GM12878 (cell line): Measurements from ENCODE around the gene KRT75. TPM values are rescaled to one million over a fixed set of nuclear protein-coding genes. Genes with fewer than 3 reads are reported as not detected.

Experiments used
- ATAC-seq: fragments of 200-7000 bp; cut with Tn5 transposase; 3 replicates; pipeline ENCODE4 v1.9.1; 2020; ENCODE audit warnings: mild to moderate bottlenecking, moderate library complexity
- BruUV-seq: library from RNA; stranded (reverse); fragments of 400-500 nt; replicated peaks from 2 replicates; lab custom pipeline; 2021; lab: Mats Ljungman, UMichigan
- CTCF ChIA-PET: fragments of 300-600 bp; sonication (Branson Sonifier 250); formaldehyde crosslinking; extraction: SDS; loops from one replicate; lab custom pipeline; 2021; ENCODE audit warnings: inconsistent platforms; lab: Yijun Ruan, JAX
- POLR2A ChIA-PET: fragments of 350-600 bp; formaldehyde crosslinking; extraction: SDS; loops from one replicate; lab custom pipeline; 2021; ENCODE audit warnings: inconsistent platforms; lab: Charles Lee
- RAD21 ChIA-PET: fragments of 300-600 bp; sonication (Branson Sonifier 250); formaldehyde crosslinking; loops from one replicate; lab custom pipeline; 2023; ENCODE audit warnings: antibody characterized with exemption; ENCODE audit not compliant: unreplicated experiment; lab: Charles Lee
- SMC1A ChIA-PET: fragments of 300-600 bp; sonication (Branson Sonifier 250); formaldehyde crosslinking; loops from one replicate; lab custom pipeline; 2023; ENCODE audit not compliant: unreplicated experiment, uncharacterized antibody; lab: Charles Lee
- DNase-seq: peaks from one replicate; pipeline ENCODE4 v3.0.0-alpha.2; 2011; ENCODE audit warnings: low read depth, low spot score
- FAIRE-seq: peaks from 3 replicates; lab custom pipeline; 2011; peaks lifted over from hg19 to GRCh38; lab: Jason Lieb, UNC
- H2AFZ ChIP-seq: 2 replicates; pipeline ENCODE4 v1.6.0; 2011; ENCODE audit warnings: low read depth, low read length, control low read depth; ENCODE audit not compliant: control insufficient read depth
- H3K27ac ChIP-seq: 2 replicates; pipeline ENCODE4 v1.5.1; 2011; ENCODE audit warnings: control low read depth; ENCODE audit not compliant: control insufficient read depth, insufficient read depth
- H3K27me3 ChIP-seq, 2 experiments: replicated peaks in 1 of 2; 2 replicates each; pipeline versions ENCODE4 v1.6.0 to v1.6.1; 2011; ENCODE audit warnings: low read length in 1 of 2; ENCODE audit not compliant: control insufficient read depth in 2 of 2, insufficient read depth in 2 of 2
- H3K36me3 ChIP-seq, 2 experiments: 2 replicates each; pipeline ENCODE4 v1.5.1; 2011; ENCODE audit warnings: low read length in 1 of 2; ENCODE audit not compliant: control insufficient read depth in 2 of 2, insufficient read depth in 2 of 2
- H3K4me1 ChIP-seq: 2 replicates; pipeline ENCODE4 v1.6.1; 2011; ENCODE audit warnings: mild to moderate bottlenecking, low read length, moderate library complexity, mixed read lengths; ENCODE audit not compliant: control insufficient read depth, insufficient read depth
- H3K4me2 ChIP-seq: 2 replicates; pipeline ENCODE4 v1.6.0; 2011; ENCODE audit warnings: control low read depth; ENCODE audit not compliant: control insufficient read depth, insufficient read depth
- H3K4me3 ChIP-seq: fragments of 200-600 bp; sonication (generic); 2 replicates; pipeline ENCODE4 v1.5.1; 2016
- H3K79me2 ChIP-seq: 2 replicates; pipeline ENCODE4 v1.6.0; 2011; ENCODE audit warnings: low read length; ENCODE audit not compliant: control insufficient read depth, insufficient read depth
- H3K9ac ChIP-seq: 2 replicates; pipeline ENCODE4 v1.8.0; 2011; ENCODE audit warnings: low read length, control low read depth, mixed read lengths; ENCODE audit not compliant: control insufficient read depth, insufficient read depth
- H3K9me3 ChIP-seq: replicated peaks from 3 replicates; pipeline ENCODE4 v1.5.1; 2011; ENCODE audit warnings: mild to moderate bottlenecking, low read length; ENCODE audit not compliant: control insufficient read depth, insufficient read depth
- H4K20me1 ChIP-seq: 2 replicates; pipeline ENCODE4 v1.6.0; 2011; ENCODE audit not compliant: control insufficient read depth, insufficient read depth
- ATF7 ChIP-seq: fragments of 450-650 bp; IDR thresholded peaks from 2 replicates; pipeline ENCODE4 v1.6.1; 2016; ENCODE audit warnings: low read depth, mild to moderate bottlenecking
- BCL11A ChIP-seq: IDR thresholded peaks from 2 replicates; pipeline ENCODE4 v1.6.1; 2011; ENCODE audit warnings: low read depth, low read length
- CBX5 ChIP-seq: sonication (generic); IDR thresholded peaks from 2 replicates; pipeline ENCODE4 v1.6.1; 2016; ENCODE audit warnings: low read depth, moderate library complexity, mild to moderate bottlenecking, inconsistent platforms
- DPF2 ChIP-seq: fragments of 450-650 bp; IDR thresholded peaks from 2 replicates; pipeline ENCODE4 v1.6.1; 2017; ENCODE audit warnings: mild to moderate bottlenecking
- EED ChIP-seq: sonication (generic); IDR thresholded peaks from 2 replicates; pipeline ENCODE4 v1.6.1; 2016; ENCODE audit warnings: antibody characterized with exemption, low read depth
- FOS ChIP-seq: IDR thresholded peaks from 3 replicates; pipeline ENCODE4 v1.6.1; 2011; ENCODE audit warnings: borderline replicate concordance; ENCODE audit not compliant: insufficient read length; ENCODE audit errors: extremely low read depth
- GABPA ChIP-seq: IDR thresholded peaks from 2 replicates; pipeline ENCODE4 v1.6.1; 2014; ENCODE audit warnings: antibody characterized with exemption, low read depth, mild to moderate bottlenecking, inconsistent platforms
- HDAC2 ChIP-seq: fragments of 200-600 bp; sonication (generic); IDR thresholded peaks from 2 replicates; pipeline ENCODE4 v1.6.1; 2017
- PAX8 ChIP-seq: fragments of 450-650 bp; IDR thresholded peaks from 2 replicates; pipeline ENCODE4 v1.6.1; 2017; ENCODE audit warnings: mild to moderate bottlenecking, moderate library complexity
- RAD21 ChIP-seq: IDR thresholded peaks from 2 replicates; pipeline ENCODE4 v1.6.1; 2011; ENCODE audit warnings: mild to moderate bottlenecking, low read depth, low read length, moderate library complexity; ENCODE audit not compliant: insufficient read depth
- RCOR1 ChIP-seq: conservative IDR thresholded peaks from 2 replicates; pipeline ENCODE4 v1.6.1; 2012; ENCODE audit warnings: low read depth, low read length, improper control_type of control experiment
- SIX5 ChIP-seq: IDR thresholded peaks from 2 replicates; pipeline ENCODE4 v1.6.1; 2011; ENCODE audit warnings: mild to moderate bottlenecking, low read depth, low read length, moderate library complexity; ENCODE audit not compliant: severe bottlenecking
- SMAD5 ChIP-seq: IDR thresholded peaks from 2 replicates; pipeline ENCODE4 v1.6.1; 2016; ENCODE audit warnings: antibody characterized with exemption, low read depth
- SMARCA5 ChIP-seq: fragments of 450-650 bp; IDR thresholded peaks from 2 replicates; pipeline ENCODE4 v1.6.1; 2017; ENCODE audit warnings: mild to moderate bottlenecking
- TCF7 ChIP-seq: IDR thresholded peaks from 2 replicates; pipeline ENCODE4 v1.6.1; 2014; ENCODE audit warnings: antibody characterized with exemption, borderline replicate concordance
- ZSCAN29 ChIP-seq: fragments of 450-650 bp; IDR thresholded peaks from 2 replicates; pipeline ENCODE4 v1.6.1; 2017; ENCODE audit warnings: mild to moderate bottlenecking, moderate library complexity
- WGBS: methylation state at CpG from one replicate; pipeline ENCODE4 v1.1.6; 2016; ENCODE audit warnings: low lambda C conversion rate; ENCODE audit not compliant: insufficient replicate concordance, insufficient coverage; ENCODE audit errors: missing lambda C conversion rate; 5-methylcytosine and 5-hydroxymethylcytosine counted together
- in situ Hi-C: fragments of 300-500 bp; cut with MboI; formaldehyde crosslinking; loops from 9 replicates; pipeline ENCODE4 v1.14.3; 2018; ENCODE audit warnings: mixed read lengths
- intact Hi-C: fragments of 100-400 bp; cut with micrococcal nuclease; formaldehyde crosslinking; loops from one replicate; pipeline ENCODE4 v1.14.2; 2022; ENCODE audit not compliant: unreplicated experiment
- polyA plus RNA-seq, 11 experiments: library from polyadenylated mRNA; depleted of rRNA in 4 of 11; unstranded in 6 of 11; stranded (reverse) in 5 of 11; fragments of >200 nt; fragmentation: Nextera tagmentation in 4 of 11; fragmentation: Illumina TruSeq in 1 of 11; extraction: Ambion mirVana in 4 of 11; extraction: Trizol in 1 of 11; gene quantifications; 1 replicate in 1 of 11; 2 replicates in 10 of 11; pipeline versions ENCODE4 v1.2.1 to v1.2.3, GENCODE V29; 2011 to 2016; ENCODE audit warnings: inconsistent platforms in 2 of 11, missing spikeins in 2 of 11, low read depth in 1 of 11
- total RNA-seq, 4 experiments: library from RNA; depleted of rRNA in 3 of 4; stranded (reverse); fragments of >200 nt in 3 of 4; fragmentation: Illumina TruSeq in 1 of 4; extraction: Trizol in 1 of 4; gene quantifications; 2 replicates each; pipeline versions ENCODE4 v1.2.1 to v1.2.3, GENCODE V29; 2013 to 2021
- TF ChIP-seq, protein P1 (sequence below): fragments of 450-650 bp; IDR thresholded peaks from 2 replicates; pipeline ENCODE4 v1.6.1; 2018; ENCODE audit warnings: mild to moderate bottlenecking, low read depth, moderate library complexity; ENCODE audit not compliant: partially characterized antibody
- TF ChIP-seq, protein P2 (sequence below): IDR thresholded peaks from 2 replicates; pipeline ENCODE4 v1.6.1; 2011; ENCODE audit warnings: low read depth, mild to moderate bottlenecking, low read length, moderate library complexity, borderline replicate concordance; ENCODE audit errors: extremely low read depth
- TF ChIP-seq, protein P3 (sequence below): IDR thresholded peaks from 2 replicates; pipeline ENCODE4 v1.6.1; 2011; ENCODE audit warnings: borderline replicate concordance, low read depth, mild to moderate bottlenecking, moderate library complexity, mixed read lengths, low read length; ENCODE audit not compliant: insufficient read depth; ENCODE audit errors: extremely low read length
- TF ChIP-seq, protein P4 (sequence below): IDR thresholded peaks from 2 replicates; pipeline ENCODE4 v1.6.1; 2011; ENCODE audit warnings: borderline replicate concordance, low read depth, mild to moderate bottlenecking, moderate library complexity, low read length; ENCODE audit not compliant: insufficient read depth, poor library complexity, severe bottlenecking

Gene KRT75
- total and polyA plus RNA-seq, 10 of the 15 experiments (the other 5 are each of a cell fraction or from before 2014, with no cell fraction given) = not detected

DNA sequence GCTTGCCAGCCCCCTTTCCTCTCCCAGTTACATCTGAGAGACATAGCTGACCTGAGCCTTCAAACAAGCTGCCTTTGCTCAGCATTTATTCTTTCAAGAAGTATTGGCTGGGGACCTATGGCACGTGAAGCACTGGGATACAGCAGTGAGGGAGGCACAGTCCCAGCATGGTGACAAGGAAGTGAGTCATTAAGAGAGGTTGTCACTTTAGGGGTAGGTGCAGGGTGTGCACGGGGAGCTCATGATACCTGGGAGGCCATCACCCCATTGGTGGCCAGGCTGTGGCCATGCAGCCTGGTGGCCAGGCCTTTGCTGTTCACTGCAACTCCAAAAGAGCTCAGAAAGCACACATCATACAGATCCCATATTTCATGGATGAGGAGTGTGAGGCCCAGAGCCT lies 5.7 kb upstream of the KRT75 start:
- ChIA-PET RAD21 (no interaction called here), CTCF (no interaction called here), POLR2A (no interaction called here), SMC1A (no interaction called here)
- no peaks in the 10 kb centered on the region for H3K79me2 ChIP-seq
- ATAC-seq (no peak), DNase-seq (no peak), FAIRE-seq (no peak)
- no peak overlapping the region for H3K27ac ChIP-seq
- H4K20me1 ChIP-seq = no peaks in the 10 kb centered on the region
- H3K9me3 ChIP-seq = no peaks in the 10 kb centered on the region
- H3K9ac ChIP-seq = no peak overlapping the region
- H3K4me3 ChIP-seq = no peak overlapping the region
- H3K36me3 ChIP-seq = no peaks in the 10 kb centered on the region
- in situ Hi-C loops = no loop called here
- intact Hi-C loops = no loop called here
- TF ChIP-seq SMAD5 (no peak), PAX8 (no peak), RAD21 (no peak), CBX5 (no peak), SIX5 (no peak), HDAC2 (no peak), FOS (no peak), BCL11A (no peak), TCF7 (no peak), ATF7 (no peak), EED (no peak), RCOR1 (no peak), DPF2 (no peak), GABPA (no peak), SMARCA5 (no peak), ZSCAN29 (no peak)
- TF ChIP-seq, protein P1, sequence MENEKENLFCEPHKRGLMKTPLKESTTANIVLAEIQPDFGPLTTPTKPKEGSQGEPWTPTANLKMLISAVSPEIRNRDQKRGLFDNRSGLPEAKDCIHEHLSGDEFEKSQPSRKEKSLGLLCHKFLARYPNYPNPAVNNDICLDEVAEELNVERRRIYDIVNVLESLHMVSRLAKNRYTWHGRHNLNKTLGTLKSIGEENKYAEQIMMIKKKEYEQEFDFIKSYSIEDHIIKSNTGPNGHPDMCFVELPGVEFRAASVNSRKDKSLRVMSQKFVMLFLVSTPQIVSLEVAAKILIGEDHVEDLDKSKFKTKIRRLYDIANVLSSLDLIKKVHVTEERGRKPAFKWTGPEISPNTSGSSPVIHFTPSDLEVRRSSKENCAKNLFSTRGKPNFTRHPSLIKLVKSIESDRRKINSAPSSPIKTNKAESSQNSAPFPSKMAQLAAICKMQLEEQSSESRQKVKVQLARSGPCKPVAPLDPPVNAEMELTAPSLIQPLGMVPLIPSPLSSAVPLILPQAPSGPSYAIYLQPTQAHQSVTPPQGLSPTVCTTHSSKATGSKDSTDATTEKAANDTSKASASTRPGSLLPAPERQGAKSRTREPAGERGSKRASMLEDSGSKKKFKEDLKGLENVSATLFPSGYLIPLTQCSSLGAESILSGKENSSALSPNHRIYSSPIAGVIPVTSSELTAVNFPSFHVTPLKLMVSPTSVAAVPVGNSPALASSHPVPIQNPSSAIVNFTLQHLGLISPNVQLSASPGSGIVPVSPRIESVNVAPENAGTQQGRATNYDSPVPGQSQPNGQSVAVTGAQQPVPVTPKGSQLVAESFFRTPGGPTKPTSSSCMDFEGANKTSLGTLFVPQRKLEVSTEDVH = no peak
- TF ChIP-seq, protein P2, sequence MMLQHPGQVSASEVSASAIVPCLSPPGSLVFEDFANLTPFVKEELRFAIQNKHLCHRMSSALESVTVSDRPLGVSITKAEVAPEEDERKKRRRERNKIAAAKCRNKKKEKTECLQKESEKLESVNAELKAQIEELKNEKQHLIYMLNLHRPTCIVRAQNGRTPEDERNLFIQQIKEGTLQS = no peak
- TF ChIP-seq, protein P3, sequence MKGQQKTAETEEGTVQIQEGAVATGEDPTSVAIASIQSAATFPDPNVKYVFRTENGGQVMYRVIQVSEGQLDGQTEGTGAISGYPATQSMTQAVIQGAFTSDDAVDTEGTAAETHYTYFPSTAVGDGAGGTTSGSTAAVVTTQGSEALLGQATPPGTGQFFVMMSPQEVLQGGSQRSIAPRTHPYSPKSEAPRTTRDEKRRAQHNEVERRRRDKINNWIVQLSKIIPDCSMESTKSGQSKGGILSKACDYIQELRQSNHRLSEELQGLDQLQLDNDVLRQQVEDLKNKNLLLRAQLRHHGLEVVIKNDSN = no peak
- TF ChIP-seq, protein P4, sequence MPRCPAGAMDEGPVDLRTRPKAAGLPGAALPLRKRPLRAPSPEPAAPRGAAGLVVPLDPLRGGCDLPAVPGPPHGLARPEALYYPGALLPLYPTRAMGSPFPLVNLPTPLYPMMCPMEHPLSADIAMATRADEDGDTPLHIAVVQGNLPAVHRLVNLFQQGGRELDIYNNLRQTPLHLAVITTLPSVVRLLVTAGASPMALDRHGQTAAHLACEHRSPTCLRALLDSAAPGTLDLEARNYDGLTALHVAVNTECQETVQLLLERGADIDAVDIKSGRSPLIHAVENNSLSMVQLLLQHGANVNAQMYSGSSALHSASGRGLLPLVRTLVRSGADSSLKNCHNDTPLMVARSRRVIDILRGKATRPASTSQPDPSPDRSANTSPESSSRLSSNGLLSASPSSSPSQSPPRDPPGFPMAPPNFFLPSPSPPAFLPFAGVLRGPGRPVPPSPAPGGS = no peak
- no TSS peak for BruUV-seq
- no peaks in the 10 kb centered on the region for H3K4me1 ChIP-seq
- 0% methylated on average over 2 of the region's 2 CpGs for WGBS
- no peak overlapping the region for H3K4me2 ChIP-seq
- H2AFZ ChIP-seq = no peak overlapping the region
- H3K27me3 ChIP-seq = peaks cover 6 to 7% of the 10 kb centered on the region in 2 experiments
